Measurements from ENCODE around the gene GLRA3.
"Not testable (repeated sequence)": the region's sequence is repeated elsewhere in the genome, so short reads cannot be mapped to it uniquely, and the experiment has no call there.

Gene GLRA3

GRCh38 chr4:174648812-174649211, 180.2 kb downstream of the GLRA3 start:
- no peak for DNase-seq

DNA sequence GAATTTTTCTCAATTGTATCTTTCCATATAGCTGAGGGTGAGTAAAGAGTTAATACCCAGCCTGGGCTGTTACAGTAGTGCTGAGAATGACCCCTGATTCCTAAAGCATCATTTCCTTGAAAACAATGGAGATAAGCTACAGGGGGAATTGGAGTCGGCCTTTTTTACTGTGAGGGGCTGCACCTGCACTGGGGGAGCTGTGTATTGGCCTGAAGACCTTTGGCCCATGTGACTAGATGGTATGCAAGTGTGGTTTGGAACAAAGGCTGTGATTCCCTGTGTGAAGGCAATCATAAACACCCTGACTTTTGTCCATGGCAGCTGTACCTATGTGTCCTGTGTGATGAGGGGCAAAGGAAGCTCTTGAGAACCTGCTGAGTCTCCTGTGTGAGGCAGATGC, 182.7 kb downstream of the GLRA3 start:
- DNase-seq: no peak

GRCh38 chr4:174640146-174640545, 188.9 kb downstream of the GLRA3 start:
- no peak for DNase-seq

DNA sequence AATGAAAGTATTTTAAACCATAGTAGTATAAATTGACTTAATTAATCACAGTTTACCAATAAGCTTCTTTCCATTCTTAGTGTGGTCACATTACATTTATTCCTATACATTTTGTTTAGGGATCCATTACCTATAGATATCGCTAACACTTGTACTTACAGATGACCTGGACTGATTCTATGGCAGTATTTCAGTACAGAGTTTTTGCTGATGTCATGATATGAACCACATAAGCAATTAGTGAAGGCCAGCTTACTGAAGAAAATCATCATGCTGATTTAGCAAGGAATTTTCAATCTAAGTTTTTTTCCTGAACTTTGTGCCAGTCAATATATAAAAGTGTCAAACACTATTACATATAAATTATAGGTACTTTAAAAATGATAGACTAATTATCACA, 193.3 kb downstream of the GLRA3 start:
- no peak for DNase-seq

- no peak for DNase-seq
These were observed 195.6 kb downstream of the GLRA3 start for GRCh38 chr4:174633399-174633798.

DNA sequence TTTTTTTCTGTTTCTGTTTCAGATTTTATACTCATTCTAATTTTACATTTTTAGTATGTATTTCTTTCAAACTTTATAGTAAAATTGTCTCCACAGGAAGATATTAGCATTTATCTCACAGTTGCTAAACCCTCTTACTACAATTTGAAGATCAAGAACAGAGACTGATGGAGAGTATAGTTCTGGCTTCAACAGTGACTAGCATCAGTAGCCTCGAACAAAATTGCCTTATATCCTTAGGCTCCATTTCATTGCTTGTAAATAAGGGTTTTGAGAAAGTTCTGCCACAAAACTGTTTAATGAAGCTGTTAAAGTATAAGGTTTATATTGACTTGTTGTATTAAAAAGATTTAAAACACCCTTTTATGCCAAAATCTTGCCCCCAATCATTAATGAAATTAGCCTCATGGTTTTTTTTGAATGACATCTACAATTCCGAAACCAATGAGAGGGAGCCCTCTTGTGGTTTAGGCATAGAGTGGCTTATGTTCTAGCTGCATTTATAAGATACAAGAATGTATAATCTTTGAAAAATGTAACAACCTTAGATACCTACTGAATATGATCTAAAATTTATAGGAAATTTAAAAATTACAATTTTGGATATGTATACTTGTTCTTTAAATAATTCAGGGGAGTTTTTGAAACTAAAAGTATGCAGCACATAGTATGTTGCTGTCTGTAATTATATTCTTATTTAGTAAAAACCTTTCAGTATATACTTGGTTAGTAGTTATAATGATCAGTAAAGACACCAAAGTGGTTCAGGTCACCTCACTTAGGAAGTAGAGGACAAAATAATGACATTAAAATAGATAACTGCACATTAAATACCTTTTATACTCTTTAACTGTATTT, 196.9 kb downstream of the GLRA3 start:
- no peak for DNase-seq

GRCh38 chr4:174629907-174630450, 199.1 kb downstream of the GLRA3 start:
- not testable (repeated sequence) for DNase-seq

DNA sequence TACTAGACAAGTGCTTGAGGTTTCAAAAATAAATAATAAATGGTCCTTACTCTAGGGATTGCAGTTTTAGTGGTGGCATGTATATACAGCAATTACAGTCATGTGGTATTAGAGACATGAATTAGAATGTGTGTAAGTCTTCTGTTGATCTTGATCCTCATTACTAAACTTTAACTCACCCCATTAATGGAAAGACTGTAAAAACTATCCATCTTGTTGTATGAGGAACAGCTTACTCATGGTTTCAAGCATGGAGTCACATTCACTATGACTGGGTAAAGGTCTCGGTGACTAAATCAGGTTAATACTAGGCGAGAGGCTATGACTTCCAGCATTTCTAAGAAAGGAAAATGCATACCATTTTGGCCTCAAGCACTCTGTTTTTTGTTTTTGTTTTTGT, 199.8 kb downstream of the GLRA3 start:
- DNase-seq: no peak

GRCh38 chr4:174628191-174628590, 200.9 kb downstream of the GLRA3 start:
- DNase-seq: no peak

DNA sequence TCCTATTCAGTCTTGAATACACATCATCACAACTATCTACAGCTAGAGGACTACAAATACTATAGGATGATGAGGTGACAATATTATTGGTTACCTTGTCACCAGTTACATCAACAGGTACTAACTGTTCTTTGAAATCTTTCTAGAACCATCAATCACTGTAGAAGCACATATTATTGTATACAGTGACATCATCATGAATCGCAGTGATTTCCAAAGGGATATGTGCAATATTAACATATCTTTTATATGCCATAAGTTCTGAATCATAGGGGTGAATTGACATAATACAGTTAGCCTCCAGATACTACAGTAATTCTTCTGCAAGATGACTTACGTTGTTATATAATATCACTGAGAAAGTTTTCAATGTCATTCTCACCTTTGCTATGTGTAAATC, 201.6 kb downstream of the GLRA3 start:
- no peak for DNase-seq

- DNase-seq: no peak
These were observed 202.6 kb downstream of the GLRA3 start for GRCh38 chr4:174626342-174627008.

- no peak for DNase-seq
These were observed 212.4 kb downstream of the GLRA3 start for GRCh38 chr4:174616661-174617060.

GRCh38 chr4:174613979-174614378, 215.1 kb downstream of the GLRA3 start:
- DNase-seq: no peak

DNA sequence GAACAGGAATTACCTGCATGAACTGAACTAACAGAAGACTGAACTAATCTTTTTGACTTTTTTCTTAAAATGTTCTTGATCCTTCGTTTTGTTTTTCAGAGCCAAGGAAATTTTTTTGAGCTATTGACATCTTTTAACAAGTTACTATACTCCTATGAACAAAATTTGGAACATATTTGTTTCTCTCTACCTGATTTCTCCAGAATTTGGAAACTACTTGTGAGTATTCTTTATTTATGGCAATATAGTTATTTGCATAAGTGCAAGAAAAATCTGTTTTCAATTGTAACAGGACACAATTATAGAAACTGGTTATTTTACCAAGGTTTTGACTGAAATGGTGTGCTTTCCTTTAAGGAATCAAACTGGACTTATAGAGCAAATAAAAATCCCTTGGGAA, 217.3 kb downstream of the GLRA3 start:
- DNase-seq: no peak

DNA sequence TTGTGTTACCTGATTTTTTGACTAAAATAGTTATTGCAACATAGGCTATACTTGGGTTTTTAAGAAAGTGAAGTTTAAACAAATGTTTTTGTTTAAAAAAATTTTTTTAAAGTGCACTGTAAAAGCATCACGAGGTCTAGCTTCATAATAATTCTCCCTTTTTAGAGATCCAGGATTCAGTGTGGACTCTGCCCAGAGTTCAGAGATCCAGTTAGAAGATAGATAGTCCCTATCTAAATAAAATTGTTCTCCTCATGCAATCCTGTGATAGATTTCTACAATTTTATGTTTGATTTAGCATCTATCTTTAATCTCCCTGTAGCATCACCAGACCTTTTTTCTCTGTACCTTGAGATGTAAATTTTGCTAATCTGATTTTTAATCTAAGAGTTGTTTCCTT, 221.3 kb downstream of the GLRA3 start:
- no peak for DNase-seq

DNA sequence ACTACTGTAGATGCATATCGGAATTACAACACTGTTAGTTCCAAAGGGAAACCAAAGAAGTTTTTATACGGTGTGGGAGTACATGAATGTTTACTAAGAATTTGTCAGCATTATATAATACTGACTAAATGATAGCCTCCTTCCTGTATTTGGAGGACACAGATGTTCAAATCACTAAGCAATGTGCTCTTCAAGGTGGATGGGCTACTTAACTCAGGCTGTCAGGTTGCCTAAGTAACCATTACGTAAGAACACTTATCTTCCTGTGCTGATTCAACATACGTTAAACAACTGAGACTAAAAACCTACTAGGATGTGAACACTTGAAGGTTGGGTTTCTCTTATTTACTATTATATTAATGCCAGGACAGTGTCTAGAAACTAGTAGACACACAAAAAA, 224.8 kb downstream of the GLRA3 start:
- DNase-seq: no peak

- no peak for DNase-seq
These were observed 228.7 kb downstream of the GLRA3 start for GRCh38 chr4:174600391-174600790.

- no peak for DNase-seq
These were observed 230.2 kb downstream of the GLRA3 start for GRCh38 chr4:174598800-174599199.

- DNase-seq: no peak
These were observed 232.5 kb downstream of the GLRA3 start for GRCh38 chr4:174596513-174596912.

- DNase-seq: no peak
These were observed 233.7 kb downstream of the GLRA3 start for GRCh38 chr4:174595141-174595929.

DNA sequence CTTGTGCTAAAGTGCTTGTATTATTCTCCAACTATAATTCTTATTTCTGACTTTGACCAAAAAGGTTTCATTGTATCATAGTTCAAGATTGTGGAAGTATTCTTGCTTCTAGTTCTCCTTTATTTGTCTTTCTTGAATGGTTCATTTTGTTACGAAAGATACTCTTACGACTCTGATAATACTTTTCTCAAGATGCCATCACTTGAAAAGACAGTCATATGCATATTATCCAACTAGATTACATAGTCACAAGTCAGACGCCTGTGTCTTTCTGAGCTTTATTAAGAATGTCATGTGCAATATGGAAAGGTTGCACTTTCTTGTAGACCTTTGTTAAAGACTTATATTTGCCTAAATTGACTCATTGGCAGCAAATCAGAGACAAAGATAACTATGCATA, 235.3 kb downstream of the GLRA3 start:
- no peak for DNase-seq

DNA sequence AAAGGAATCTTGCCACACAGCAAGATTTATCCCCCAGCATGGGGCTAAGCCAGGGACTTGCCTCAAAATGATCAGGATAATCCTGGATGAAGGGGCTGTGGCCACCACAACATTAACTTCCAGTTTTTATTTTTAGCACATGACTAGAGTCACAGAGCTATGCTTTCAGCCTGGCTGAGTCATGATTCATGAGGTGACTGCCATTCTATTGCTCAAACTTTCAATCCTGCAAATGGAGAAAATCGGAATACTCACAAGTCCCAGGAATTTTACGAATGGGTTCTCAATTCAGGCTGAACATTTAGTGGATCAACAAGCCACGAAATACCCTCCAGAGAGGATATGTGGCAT, 236.1 kb downstream of the GLRA3 start:
- DNase-seq: no peak

- DNase-seq: no peak
These were observed 236.6 kb downstream of the GLRA3 start for GRCh38 chr4:174592256-174592984.
